Stimulated activated CD8-positive, alpha-beta memory T cell treated with anti-CD3 and anti-CD28 coated beads, Interleukin-15, amount 100 ng/mL, for 48 hours (primary cell): ENCODE measurements around the gene LYZL2.
"Not testable (repeated sequence)": the region's sequence is repeated elsewhere in the genome, so short reads cannot be mapped to it uniquely, and the experiment has no call there.

Experiments
- DNase-seq, 2 donors: peaks; one replicate each; pipeline ENCODE4 v3.0.0-alpha.2; 2020; ENCODE audit warnings: low read depth in 2 of 2

The LYZL2 gene

DNA sequence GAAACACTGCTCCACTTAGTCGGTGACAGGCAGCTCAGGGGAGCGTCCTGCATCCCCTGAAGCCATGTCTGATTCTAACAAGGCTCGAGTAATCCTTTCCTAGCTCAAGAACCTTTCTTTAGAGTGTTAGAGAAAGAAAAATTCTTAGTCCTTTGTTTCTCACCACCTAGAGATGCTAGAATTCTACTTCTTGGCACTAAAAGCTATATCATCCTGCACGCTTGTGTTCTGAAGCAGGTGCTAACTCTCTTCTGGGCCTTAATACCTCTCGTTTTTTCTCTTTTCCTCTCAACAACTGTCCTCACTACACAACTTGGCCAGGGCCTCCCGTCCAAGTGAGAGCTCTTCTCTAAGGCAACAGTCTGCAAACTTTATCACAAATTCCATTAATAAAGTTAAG is at the start of gene LYZL2:
LYZL2 (minus strand) TSS at position 101 of the 400 bp plus-strand sequence. CDS start 2,838 bp downstream, outside the sequence.
- no peak for DNase-seq

DNA sequence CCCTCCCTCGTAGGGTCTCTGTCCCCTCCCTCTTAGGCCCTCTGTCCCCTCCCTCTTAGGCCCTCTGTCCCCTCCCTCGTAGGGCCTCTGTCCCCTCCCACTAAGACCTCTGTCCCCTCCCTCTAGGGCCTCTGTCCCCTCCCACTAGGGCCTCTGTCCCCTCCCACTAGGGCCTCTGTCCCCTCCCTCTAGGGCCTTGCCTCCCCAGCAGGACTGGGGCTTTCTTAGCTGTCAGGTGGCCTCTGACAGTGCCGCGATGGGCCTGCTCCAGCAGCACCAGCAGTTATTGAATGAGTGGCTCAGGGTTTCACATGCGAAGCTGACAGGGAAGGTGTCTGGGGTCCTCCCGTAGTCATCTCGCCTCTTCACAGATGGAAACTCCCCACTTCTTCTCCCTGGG is 48.1 kb upstream of the LYZL2 start:
- peak in 1 of 2 donors; percentile 59 for DNase-seq

DNA sequence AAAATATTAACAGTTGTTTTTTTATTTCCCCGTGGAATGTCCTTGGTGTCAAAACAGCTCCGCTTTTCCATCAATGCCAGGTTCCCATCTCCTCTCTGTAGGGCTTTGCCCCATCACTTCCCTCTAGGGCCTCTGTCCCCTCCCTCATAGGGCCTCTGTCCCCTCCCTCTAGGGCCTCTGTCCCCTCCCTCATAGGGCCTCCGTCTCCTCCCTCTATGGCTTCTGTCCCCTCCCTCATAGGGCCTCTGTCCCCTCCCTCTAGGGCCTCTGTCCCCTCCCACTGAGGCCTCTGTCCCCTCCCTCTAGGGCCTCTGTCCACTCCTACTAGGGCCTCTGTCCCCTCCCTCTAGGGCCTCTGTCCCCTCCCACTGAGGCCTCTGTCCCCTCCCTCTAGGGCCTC is 47.6 kb upstream of the LYZL2 start:
- not testable (repeated sequence) for DNase-seq

DNA sequence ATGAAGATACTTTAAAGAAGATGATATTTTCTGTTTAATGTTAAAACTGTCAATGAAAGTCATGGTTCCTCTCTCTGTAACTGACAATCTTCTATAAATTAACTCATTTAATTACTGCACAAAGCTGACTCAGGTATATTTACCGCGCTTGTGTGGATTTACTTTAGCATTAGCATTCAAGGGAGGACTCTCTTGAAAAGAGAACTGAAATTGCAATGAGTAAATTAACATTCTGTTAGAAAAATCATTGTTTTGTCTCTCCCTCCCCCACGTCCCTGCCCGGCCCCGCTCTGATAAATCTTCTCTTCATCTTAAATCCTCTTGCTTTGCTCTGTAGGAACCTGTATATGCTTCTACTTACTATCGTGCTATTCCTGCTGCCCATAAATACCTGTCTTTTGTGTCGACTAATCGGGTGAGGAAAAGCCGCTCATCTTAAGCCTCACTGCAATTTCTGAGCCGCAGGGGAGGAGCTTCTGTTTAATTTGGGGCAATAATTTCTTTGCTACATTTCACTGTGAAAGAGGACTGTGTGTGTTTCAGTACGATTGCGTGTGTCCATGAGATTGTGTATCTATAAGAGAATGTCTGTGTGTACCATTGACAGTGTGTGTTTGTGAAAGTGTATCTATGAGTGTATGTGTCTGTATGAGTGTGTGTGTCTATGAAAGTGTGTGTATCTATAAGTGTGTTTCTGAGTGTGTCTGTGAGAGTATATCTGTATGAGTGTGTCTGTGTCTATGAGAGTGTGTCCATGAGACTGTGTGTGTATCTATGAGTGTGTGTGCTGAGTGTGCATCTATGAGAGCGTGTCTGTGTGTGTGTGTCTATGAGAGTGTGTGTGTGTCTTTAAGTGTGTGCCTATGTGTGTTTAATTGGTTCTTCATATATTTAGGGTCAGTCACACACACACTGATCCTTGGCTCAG is 46.5 kb upstream of the LYZL2 start:
- DNase-seq, result no peak

DNA sequence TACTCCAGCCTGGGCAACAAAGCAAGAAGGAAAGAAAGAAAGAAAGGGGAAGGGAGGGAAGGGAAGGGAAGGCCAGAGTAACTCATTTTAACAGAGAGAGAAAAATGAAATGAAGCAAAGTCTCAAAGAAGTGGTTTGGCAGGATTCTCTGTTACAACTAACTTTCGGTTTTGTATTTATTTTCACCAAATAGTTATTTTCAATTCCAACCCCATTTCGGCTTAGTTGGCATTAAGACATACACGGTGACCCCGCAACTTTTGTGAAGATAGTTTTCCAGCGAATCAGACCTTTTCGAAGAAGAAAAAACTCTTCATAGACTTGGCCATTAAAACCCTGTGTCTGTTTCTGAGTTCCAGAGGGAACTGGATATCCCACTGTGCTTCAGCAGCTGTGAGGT is 45.2 kb upstream of the LYZL2 start:
- DNase-seq, result no peak

DNA sequence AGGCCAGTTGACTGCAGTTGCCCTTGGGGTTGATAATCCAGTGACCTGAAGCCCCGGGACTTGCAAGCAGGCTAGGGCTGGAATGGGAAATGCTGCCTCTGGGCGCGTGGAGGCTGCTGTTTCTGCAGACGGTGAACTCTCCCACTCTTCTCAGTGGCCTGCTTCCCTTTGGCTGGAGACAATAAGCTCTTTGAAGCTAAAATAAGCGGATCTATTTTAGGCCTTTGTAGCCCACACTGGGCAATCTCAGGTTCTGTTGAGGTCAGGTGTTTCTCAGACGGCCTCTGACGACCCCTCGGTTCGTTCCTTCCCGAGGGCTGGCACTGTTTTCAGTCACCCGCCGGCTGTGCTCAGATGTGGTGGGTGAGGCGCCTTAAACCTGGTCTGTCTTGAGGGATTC is 43.7 kb upstream of the LYZL2 start:
- DNase-seq, result not testable (repeated sequence)

DNA sequence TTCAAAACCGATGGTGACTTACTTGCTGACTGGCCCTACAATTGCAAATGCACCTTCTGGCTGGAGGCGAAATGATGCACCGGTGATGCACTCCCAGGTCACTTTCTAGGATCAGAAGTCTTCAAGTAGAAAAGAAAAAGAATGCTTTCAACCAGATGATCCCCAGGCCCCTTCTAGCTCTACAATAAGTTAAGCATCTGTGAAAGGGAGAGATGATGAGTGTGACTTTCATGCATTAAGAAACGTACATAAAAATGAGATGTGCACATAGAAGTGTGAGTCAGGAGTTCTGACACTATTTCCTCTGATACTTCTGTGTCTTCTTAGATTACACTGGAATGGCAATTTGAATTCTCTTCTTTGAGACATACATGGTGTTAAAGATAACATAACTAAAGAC is 42.8 kb upstream of the LYZL2 start:
- DNase-seq, result not testable (repeated sequence)

DNA sequence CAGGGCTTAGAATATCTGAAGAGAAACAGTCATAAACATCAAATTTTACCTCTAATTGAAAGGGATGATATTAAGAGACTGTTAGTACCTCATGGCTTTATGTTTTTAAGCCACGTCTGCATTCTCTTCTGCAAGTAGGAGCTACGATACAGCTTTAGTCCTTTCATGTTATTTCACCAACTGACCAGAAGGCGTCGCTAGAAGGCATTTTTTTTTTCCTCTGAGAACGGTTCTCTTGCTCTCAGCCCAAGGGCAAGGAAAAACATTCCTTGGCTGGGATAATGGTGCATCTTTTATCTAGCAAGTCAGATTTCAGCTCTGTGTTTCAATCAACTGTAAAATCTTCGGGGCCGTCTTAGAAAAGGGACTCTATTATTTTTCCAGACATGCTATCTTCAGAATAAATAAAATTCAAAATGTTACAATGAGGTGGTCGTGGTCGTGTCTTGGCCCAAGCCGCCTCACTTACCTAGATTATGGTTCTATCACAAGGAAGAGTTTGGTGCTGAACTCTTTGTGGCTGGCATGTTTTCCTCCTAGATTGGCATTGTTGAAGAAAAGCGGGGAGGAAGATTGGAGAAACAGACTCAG is 41.6 kb upstream of the LYZL2 start:
- no peak for DNase-seq

DNA sequence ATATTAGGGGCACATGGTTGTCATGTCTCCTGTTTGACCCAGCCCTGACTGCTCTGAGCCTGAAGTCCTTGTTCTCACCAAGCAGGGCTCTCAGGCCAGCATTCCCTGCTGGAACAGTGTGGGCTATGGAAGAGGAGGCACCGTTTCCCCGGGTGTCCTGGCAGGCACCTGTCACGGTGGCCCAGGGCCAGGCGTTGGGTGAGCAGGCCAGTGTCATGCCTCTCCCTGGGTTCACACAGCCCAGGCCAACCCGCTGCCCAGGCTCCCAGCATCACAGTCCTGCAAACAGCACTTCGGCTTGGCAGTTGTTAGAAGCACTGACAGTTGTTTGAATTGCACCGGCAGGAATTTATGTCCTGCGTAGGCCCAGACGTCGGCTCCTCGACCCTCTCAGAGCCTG is 38.4 kb upstream of the LYZL2 start:
- DNase-seq, result not testable (repeated sequence)

DNA sequence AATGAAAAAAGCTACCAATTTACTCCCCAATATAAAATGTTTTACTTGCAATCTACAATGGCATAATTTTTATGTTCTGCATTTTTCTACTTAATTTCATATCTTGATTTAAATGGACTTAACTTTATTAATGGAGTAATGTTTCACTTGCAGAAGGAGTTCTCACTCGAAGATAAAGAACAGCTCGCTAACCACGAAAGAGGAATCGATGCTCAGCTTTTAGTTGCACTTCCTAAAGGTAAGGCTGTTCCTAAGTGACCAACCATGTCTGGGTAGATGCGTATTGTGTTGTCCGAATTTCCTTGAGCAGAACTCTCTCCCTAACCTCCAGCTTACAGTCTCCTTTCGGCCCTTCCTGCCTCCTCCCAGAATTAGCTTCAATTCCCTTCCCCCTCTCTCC is 33.9 kb upstream of the LYZL2 start:
- DNase-seq, result not testable (repeated sequence)

DNA sequence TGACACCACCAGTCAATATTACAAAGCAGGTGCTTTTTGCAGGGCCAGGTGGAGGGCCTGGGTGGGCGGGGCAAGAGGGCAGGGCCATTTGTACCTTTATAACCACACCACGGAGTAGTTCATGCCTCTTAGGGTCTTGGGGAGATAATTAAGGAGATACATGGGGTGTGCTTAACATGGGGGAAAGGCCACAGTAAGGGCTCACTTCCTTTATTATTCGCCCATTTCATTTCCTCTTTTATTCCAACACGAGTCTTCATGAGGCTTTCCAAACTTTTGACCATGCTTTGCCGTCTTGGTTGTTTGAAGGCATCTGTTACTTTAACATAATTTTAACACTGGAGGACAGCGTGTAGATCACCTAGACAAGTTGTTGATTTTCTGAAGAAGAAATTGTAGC is 33.3 kb upstream of the LYZL2 start:
- no peak for DNase-seq

DNA sequence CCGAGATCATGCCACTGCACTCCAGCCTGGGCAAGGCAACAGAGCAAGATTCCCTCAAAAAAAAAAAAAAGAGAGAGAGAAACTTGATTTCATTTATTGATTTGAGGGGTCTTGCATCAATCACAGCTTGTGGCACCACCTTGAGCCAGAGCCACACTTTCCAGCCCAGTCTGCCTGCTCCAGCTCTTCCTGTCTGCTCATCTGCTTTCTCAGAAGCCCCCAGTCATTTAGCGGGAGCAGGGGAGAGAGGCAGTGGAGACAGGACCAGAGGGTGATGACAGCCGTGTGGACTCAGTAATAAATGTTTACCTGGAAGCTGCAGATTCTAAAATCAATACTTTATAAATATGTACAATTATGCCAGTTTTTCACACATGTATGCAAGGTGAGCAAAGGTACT is 30.8 kb upstream of the LYZL2 start:
- DNase-seq, result not testable (repeated sequence)

DNA sequence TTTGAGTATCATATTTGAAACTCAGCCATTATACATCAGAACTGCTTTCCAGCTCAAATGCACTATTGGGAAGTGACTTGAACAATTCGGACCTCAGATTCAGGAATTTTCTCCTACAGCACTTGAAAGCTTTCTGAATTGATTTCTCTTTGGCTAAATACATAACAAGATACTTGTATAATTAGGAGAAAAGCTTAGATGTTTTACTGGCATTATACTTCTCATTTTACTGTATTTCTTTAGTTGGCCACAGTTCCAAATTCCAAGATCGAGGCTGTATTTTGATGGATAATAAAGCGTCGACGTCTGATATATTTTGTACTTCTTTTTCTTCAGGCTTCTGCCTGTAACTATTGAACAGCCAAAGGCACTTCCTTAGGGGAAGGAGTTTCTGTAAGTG is 26.7 kb upstream of the LYZL2 start:
- no peak for DNase-seq

DNA sequence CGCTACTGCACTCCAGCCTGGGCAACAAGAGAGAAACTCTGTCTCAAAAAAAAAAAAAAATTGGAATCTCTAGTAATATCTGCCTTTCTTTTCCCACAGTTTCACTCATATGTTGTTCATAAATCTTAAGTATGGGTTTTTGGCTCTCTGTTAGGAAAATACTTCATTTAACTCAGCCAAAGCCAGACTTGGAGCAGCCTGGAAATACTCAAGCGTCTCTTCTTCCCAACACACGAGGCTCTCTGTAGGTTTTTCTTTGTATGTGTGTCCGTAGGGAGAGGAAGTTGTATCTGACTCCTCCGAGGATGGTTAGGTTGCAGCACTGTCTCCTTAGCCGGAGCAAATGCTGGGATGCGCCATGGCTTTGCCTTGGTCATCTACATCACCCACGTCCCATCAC is 25.4 kb upstream of the LYZL2 start:
- DNase-seq, result not testable (repeated sequence)

DNA sequence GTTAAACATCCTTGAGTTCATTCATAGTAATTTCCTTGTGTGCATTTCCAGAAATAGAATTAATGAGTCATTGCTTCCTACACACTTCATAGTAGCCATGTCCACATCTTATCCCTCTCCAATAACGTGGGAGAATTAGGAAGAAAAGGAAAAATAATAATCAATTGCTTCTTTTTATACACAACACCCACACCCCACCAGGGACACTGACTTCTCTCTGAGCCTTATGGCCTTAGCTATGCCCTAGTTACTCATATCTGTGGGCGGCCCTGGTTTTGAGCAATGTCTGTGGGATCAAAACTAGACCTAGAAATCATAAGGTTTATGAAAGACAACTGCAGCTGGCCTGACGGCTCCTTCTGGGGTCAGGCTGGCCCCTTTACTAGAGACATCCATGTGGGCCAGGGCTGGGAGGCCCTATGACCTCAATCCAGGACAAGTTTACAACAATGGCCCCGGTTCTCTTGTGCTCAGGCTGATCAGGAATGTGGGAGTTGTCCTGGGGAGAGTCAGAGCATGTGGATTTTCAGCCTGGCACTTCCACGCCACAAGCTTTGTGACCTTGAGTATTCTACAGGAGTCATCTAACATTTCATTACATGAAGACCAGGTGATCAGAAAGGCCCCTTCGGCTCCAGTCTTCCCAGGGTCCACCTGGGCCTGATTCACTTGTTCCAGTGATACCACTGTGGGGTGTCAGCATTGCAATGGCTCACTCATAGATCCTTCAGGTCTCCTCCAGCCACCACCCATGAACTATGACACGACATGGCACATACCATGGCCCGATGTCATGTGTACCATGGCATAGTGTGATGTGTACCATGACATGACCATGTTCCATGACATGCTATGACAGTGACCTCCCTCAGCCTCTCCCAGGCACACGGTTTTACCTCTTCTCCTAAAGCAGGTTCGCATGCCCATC is 22.2 kb upstream of the LYZL2 start:
- DNase-seq, result peak in 1 of 2 donors; percentile 28

DNA sequence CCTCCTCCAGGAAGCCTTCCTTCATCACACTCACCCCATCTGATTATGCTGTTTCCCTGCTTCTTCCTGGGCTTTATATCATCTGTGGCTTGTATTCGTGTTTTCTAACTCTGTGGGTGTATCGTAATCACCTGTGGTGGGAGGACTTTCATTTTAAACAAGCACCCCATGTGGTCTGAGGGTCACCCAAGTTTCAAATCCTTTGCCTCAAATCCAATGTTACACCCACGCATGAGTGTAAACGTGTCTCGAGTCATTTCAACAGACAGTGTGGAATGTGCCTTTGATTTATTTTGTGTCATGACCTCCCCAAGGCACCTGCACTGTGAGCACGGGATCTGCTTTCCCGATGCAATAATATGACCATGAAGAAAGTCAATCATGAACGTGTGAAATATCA is 17.5 kb upstream of the LYZL2 start:
- peak in 1 of 2 donors; percentile 28 for DNase-seq

DNA sequence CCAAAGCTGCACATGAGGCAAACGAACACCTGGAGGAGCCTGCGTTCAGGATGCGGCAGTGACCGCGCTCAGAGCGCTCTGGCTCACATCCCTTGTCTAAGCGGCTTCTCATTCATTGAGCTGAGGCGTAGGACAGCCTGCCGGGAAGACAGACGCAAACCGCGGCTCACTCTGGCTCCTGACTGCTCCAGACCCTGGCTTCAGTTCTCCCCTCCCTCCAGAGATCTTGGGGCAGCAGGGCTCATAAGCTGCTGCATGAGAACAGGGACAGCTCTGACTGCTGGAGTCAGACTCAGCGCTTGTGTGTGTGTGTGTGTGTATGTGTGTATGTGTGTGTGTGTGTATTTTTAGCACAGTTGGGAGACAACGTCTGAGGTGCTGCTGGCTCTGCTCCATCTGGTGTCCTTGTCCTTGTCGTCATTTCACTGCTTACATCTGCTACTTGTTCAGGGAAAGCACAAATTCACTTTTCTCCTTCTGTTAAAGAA is 15.8 kb upstream of the LYZL2 start:
- DNase-seq, result peak in 1 of 2 donors; percentile 44

DNA sequence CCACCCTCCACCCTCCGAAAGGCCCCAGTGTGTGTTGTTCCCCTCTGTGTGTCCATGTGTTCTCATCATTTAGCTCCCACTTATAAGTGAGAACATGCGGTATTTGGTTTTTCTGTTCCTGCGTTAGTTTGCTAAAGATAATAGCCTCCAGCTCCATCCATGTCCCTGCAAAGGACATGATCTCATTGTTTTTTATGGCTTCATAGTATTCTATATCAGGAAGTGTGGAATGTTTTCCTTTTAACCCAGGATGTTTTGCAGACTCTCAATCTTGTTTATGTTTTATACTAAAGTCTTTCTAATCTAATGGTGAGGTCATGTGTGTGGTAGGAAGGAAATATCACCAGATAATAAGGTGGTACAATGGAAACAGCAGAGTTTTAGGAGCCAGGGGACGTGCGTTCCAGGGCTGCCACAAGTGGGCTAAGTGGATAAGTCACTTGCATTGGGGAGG is 14.9 kb upstream of the LYZL2 start:
- DNase-seq, result not testable (repeated sequence)

DNA sequence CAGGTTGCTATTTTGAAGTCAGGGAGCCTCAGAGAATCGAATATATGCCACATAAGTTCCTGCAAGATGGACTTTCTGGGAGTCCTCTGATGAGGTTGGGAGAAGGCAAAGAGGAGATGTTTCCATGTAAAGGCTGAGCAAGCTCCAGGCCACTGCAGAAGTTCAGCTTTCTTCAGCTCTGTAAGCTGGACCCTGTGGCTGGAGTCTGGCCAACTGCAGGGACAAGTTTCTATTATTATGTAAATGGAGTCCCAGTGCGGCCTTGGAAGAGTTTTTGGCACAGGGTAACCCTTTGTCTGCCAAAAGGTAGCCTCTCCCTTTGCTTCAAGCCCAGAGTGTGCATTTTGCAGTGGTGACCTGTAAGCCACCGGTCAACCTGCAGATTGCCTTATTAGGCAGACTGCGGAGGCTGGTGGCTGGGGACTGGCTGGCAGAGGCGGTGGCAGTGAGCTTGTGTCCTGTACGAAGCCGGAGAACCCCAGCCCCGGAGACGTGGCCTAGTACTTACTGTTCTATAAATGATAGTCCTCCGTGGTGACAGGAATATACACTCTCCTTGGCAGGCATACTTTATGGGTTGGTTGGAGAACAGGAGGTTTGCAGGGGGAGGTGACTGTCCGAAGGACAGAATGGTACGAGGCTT is 14.1 kb upstream of the LYZL2 start:
- DNase-seq, result not testable (repeated sequence)

DNA sequence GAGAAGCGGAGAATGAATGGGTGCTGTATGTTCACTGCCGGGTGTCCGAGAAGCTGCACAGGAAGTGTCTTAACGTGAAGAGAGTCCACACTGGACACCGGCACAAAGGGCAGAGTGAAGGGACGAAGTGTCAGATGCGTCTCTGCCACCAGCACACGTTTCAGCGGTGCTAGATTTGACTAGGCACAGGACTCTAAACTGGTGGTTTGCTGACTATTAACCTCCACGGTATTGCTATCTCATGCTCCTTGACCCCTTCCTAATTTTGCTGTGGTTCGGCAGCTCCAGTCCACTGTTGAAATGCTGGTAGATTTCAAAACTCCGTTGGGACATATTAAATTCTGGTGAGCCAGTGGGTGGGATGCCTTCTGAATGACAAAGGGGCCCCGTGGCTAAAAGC is 13.3 kb upstream of the LYZL2 start:
- DNase-seq, result not testable (repeated sequence)
